CD4-positive, alpha-beta memory T cell (primary cell): Measurements from ENCODE around the gene DLG4. TPM values are rescaled to one million over a fixed set of nuclear protein-coding genes. Genes with fewer than 3 reads are reported as not detected.
A peak's percentile ranks its signal among the peaks of the same experiment; 100 is the strongest.

Source experiments
- CTCF ChIA-PET: fragments of 350-600 bp; sonication (Branson Sonifier 250); formaldehyde crosslinking; loops from one replicate; lab custom pipeline; 2021; ENCODE audit warnings: inconsistent platforms; ENCODE audit not compliant: partially characterized antibody; lab: Charles Lee
- POLR2A ChIA-PET: fragments of 350-600 bp; sonication (Branson Sonifier 250); formaldehyde crosslinking; loops from one replicate; lab custom pipeline; 2021; ENCODE audit not compliant: partially characterized antibody; lab: Charles Lee
- DNase-seq, 5 donors: peaks; one replicate each; pipeline versions ENCODE4 v3.0.0 to v3.0.0-alpha.2; 2020 to 2022; ENCODE audit warnings: mixed read lengths in 1 of 5
- H3K27ac ChIP-seq: one replicate; pipeline ENCODE4 v1.7.0; 2013; ENCODE audit warnings: low read depth, low read length
- H3K27me3 ChIP-seq: 2 replicates; pipeline ENCODE4 v1.7.0; 2013; ENCODE audit warnings: mild to moderate bottlenecking, low read length, moderate library complexity; ENCODE audit not compliant: insufficient read depth
- H3K36me3 ChIP-seq: 2 replicates; pipeline ENCODE4 v1.7.0; 2013; ENCODE audit warnings: mild to moderate bottlenecking, low read length, moderate library complexity; ENCODE audit not compliant: insufficient read depth
- H3K4me1 ChIP-seq: 2 replicates; pipeline ENCODE4 v1.7.0; 2013; ENCODE audit warnings: mild to moderate bottlenecking, low read length, moderate library complexity; ENCODE audit not compliant: insufficient read depth
- H3K4me3 ChIP-seq, 2 donors: one replicate each; pipeline ENCODE4 v1.7.0; 2013; ENCODE audit warnings: low read length in 2 of 2, mild to moderate bottlenecking in 1 of 2
- H3K9me3 ChIP-seq, 2 donors: one replicate each; pipeline ENCODE4 v1.7.0; 2013; ENCODE audit warnings: low read length in 2 of 2, control low read depth in 1 of 2; ENCODE audit not compliant: control insufficient read depth in 1 of 2
- H3K27ac Mint-ChIP-seq, 7 donors: one replicate each; pipeline ENCODE4 v1.8.0; 2020 to 2021; ENCODE audit warnings: mixed read lengths in 7 of 7, mild to moderate bottlenecking in 6 of 7, inconsistent platforms in 3 of 7, moderate library complexity in 3 of 7
- H3K27me3 Mint-ChIP-seq, 2 donors: one replicate each; pipeline ENCODE4 v1.8.0; 2020 to 2021; ENCODE audit warnings: mixed read lengths in 2 of 2
- H3K36me3 Mint-ChIP-seq, 2 donors: one replicate each; pipeline ENCODE4 v1.8.0; 2020 to 2021; ENCODE audit warnings: mixed read lengths in 2 of 2, inconsistent platforms in 1 of 2, mild to moderate bottlenecking in 1 of 2
- H3K4me1 Mint-ChIP-seq, 4 donors: one replicate each; pipeline ENCODE4 v1.8.0; 2020 to 2021; ENCODE audit warnings: mixed read lengths in 4 of 4, mild to moderate bottlenecking in 1 of 4
- H3K4me3 Mint-ChIP-seq, 8 donors: one replicate each; pipeline ENCODE4 v1.8.0; 2020 to 2021; ENCODE audit warnings: mixed read lengths in 8 of 8, mild to moderate bottlenecking in 7 of 8, moderate library complexity in 6 of 8, inconsistent platforms in 3 of 8
- H3K9me3 Mint-ChIP-seq, 8 donors: one replicate each; pipeline ENCODE4 v1.8.0; 2020 to 2021; ENCODE audit warnings: mixed read lengths in 8 of 8, mild to moderate bottlenecking in 5 of 8, inconsistent platforms in 3 of 8, moderate library complexity in 1 of 8
- intact Hi-C: fragments of 100-400 bp; cut with micrococcal nuclease; formaldehyde crosslinking; loops from one replicate; pipeline ENCODE4 v1.15.1; 2023
- microRNA-seq: library from miRNA; unstranded; fragments of <30 nt; microRNA quantifications from one replicate; pipeline ENCODE4 v1.2.0, GENCODE V29; 2021; ENCODE audit warnings: borderline replicate concordance, borderline number of aligned reads, borderline microRNAs expressed, mixed read lengths
- polyA plus RNA-seq, 2 donors: library from polyadenylated mRNA; unstranded; fragments of 300-500 nt; fragmentation: Illumina TruSeq; gene quantifications; one replicate each; pipeline ENCODE4 v1.2.3, GENCODE V29; 2021
- total RNA-seq, 2 experiments: library from RNA; stranded (reverse); gene quantifications; one replicate each; pipeline ENCODE4 v1.2.3, GENCODE V29; 2021

The DLG4 gene
- total and polyA plus RNA-seq, 4 experiments from 2014 or later = 0.44 to 7.6 (median 3.9) TPM

- Mint-ChIP-seq H3K27me3 (peaks cover 7 to 13% of the 10 kb centered on the region in 2 donors), H3K27ac (no peak overlapping the region), H3K36me3 (no peaks in the 10 kb centered on the region), H3K4me3 (no peak overlapping the region), H3K9me3 (no peaks in the 10 kb centered on the region), H3K4me1 (peaks cover 13 to 18% (median 15%) of the 10 kb centered on the region in 4 donors)
- Histone ChIP-seq H3K9me3 (no peaks in the 10 kb centered on the region), H3K27ac (no peak overlapping the region), H3K36me3 (no peaks in the 10 kb centered on the region), H3K27me3 (no peaks in the 10 kb centered on the region), H3K4me1 (peaks cover 15% of the 10 kb centered on the region), H3K4me3 (no peak overlapping the region)
- CTCF ChIA-PET = interaction anchor here (0.9 to 13.1 kb wide), 13 partner anchors 8 to 294 kb away, joined by 3 to 430 read pairs (median 4); partner anchors contain the start of genes SLC16A11 and SLC16A13
- POLR2A ChIA-PET = interaction anchor here (2.6 to 4.4 kb wide), 3 partner anchors 85 to 94 kb away, joined by 11 to 39 read pairs (median 16); partner anchors contain the start of gene SLC16A11
- intact Hi-C loops = loop anchor here (5.0 to 10.0 kb wide), 2 partner anchors 157 to 295 kb away; partner anchors contain the start of gene YBX2
- DNase-seq = no peak
Observed at GRCh38 chr17:7137171-7137943, 82.3 kb downstream of the DLG4 start.

Small RNA genes within 50 kb of the gene (microRNA-seq; reads per million reads assigned to microRNA genes)
- gene MIR324 = 583 reads per million, percentile 83 among the genes with 10 or more reads in this experiment

Other genes starting within 250 kb of the DLG4 start
Only the 30 nearest of the 33 such genes appear.
- gene RNASEK, start 207.2 kb downstream of the DLG4 start, total RNA-seq = 100 to 1,000 TPM; 166 to 179 TPM
- gene RNASEK, start 207.2 kb downstream of the DLG4 start, polyA plus RNA-seq = 100 to 1,000 TPM; 410 to 812 TPM
- not detected for gene BCL6B, start 196.8 kb downstream of the DLG4 start, total RNA-seq
- not detected for gene BCL6B, start 196.8 kb downstream of the DLG4 start, polyA plus RNA-seq
- gene SLC16A13, start 183.8 kb downstream of the DLG4 start, total RNA-seq = 10 to 100 TPM; 13.1 to 13.7 TPM
- gene SLC16A13, start 183.8 kb downstream of the DLG4 start, polyA plus RNA-seq = 1 to 10 TPM in 1 of 2 donors, under 1 TPM in 1; 0.93 to 1.8 TPM
- gene SLC16A11, start 175.7 kb downstream of the DLG4 start, total RNA-seq = 1 to 10 TPM in 1 of 2 experiments, under 1 TPM in 1; 0.89 to 1.2 TPM
- under 1 TPM; 0.50 to 0.69 TPM for gene SLC16A11, start 175.7 kb downstream of the DLG4 start, polyA plus RNA-seq
- gene CLEC10A, start 139.6 kb downstream of the DLG4 start, total RNA-seq = 1 to 10 TPM; 1.4 TPM
- not detected for gene CLEC10A, start 139.6 kb downstream of the DLG4 start, polyA plus RNA-seq
- gene ASGR2, start 105.0 kb downstream of the DLG4 start, total RNA-seq = not detected
- not detected for gene ASGR2, start 105.0 kb downstream of the DLG4 start, polyA plus RNA-seq
- not detected for gene ASGR1, start 40.5 kb downstream of the DLG4 start, total RNA-seq
- not detected for gene ASGR1, start 40.5 kb downstream of the DLG4 start, polyA plus RNA-seq
- gene ACADVL, start 102 bp upstream of the DLG4 start, total RNA-seq = 100 to 1,000 TPM; 340 to 342 TPM
- 100 to 1,000 TPM; 110 to 118 TPM for gene ACADVL, start 102 bp upstream of the DLG4 start, polyA plus RNA-seq
- 10 to 100 TPM; 75.1 to 76.8 TPM for gene DVL2, start 14.7 kb upstream of the DLG4 start, total RNA-seq
- gene DVL2, start 14.7 kb upstream of the DLG4 start, polyA plus RNA-seq = 10 to 100 TPM; 22.0 to 23.7 TPM
- gene PHF23, start 19.6 kb upstream of the DLG4 start, total RNA-seq = 10 to 100 TPM; 45.8 to 55.8 TPM
- 10 to 100 TPM; 11.4 to 29.8 TPM for gene PHF23, start 19.6 kb upstream of the DLG4 start, polyA plus RNA-seq
- 100 to 1,000 TPM; 324 to 327 TPM for gene GABARAP, start 22.6 kb upstream of the DLG4 start, total RNA-seq
- 100 to 1,000 TPM; 741 to 896 TPM for gene GABARAP, start 22.6 kb upstream of the DLG4 start, polyA plus RNA-seq
- 100 to 1,000 TPM; 145 to 157 TPM for gene CTDNEP1, start 31.9 kb upstream of the DLG4 start, total RNA-seq
- gene CTDNEP1, start 31.9 kb upstream of the DLG4 start, polyA plus RNA-seq = 10 to 100 TPM; 42.4 to 59.1 TPM
- 10 to 100 TPM; 29.8 to 30.9 TPM for gene ELP5, start 32.4 kb upstream of the DLG4 start, total RNA-seq
- gene ELP5, start 32.4 kb upstream of the DLG4 start, polyA plus RNA-seq = 10 to 100 TPM; 68.0 to 71.3 TPM
- 1 to 10 TPM in 1 of 2 experiments, under 1 TPM in 1; 0.39 to 1.0 TPM for gene CLDN7, start 42.6 kb upstream of the DLG4 start, total RNA-seq
- 1 to 10 TPM; 1.0 to 3.1 TPM for gene CLDN7, start 42.6 kb upstream of the DLG4 start, polyA plus RNA-seq
- not detected for gene SLC2A4, start 61.9 kb upstream of the DLG4 start, total RNA-seq
- not detected for gene SLC2A4, start 61.9 kb upstream of the DLG4 start, polyA plus RNA-seq
- under 1 TPM; 0.26 to 0.39 TPM for gene YBX2, start 74.8 kb upstream of the DLG4 start, total RNA-seq
- gene YBX2, start 74.8 kb upstream of the DLG4 start, polyA plus RNA-seq = not detected
- 100 to 1,000 TPM; 240 to 244 TPM for gene EIF5A, start 87.8 kb upstream of the DLG4 start, total RNA-seq
- gene EIF5A, start 87.8 kb upstream of the DLG4 start, polyA plus RNA-seq = 100 to 1,000 TPM; 230 to 850 TPM
- gene GPS2, start 95.5 kb upstream of the DLG4 start, total RNA-seq = 100 to 1,000 TPM; 127 to 132 TPM
- 100 to 1,000 TPM; 101 to 120 TPM for gene GPS2, start 95.5 kb upstream of the DLG4 start, polyA plus RNA-seq
- 10 to 100 TPM; 73.8 to 81.6 TPM for gene NEURL4, start 109.5 kb upstream of the DLG4 start, total RNA-seq
- 1 to 10 TPM in 1 of 2 donors, under 1 TPM in 1; 0.97 to 2.4 TPM for gene NEURL4, start 109.5 kb upstream of the DLG4 start, polyA plus RNA-seq
- gene ACAP1, start 116.7 kb upstream of the DLG4 start, total RNA-seq = 100 to 1,000 TPM; 507 to 516 TPM
- gene ACAP1, start 116.7 kb upstream of the DLG4 start, polyA plus RNA-seq = 100 to 1,000 TPM; 261 to 264 TPM
- gene KCTD11, start 132.3 kb upstream of the DLG4 start, total RNA-seq = 1 to 10 TPM; 3.5 to 4.3 TPM
- gene KCTD11, start 132.3 kb upstream of the DLG4 start, polyA plus RNA-seq = 1 to 10 TPM in 1 of 2 donors, under 1 TPM in 1; 0.33 to 1.8 TPM
- not detected for gene TMEM95, start 135.3 kb upstream of the DLG4 start, total RNA-seq
- not detected for gene TMEM95, start 135.3 kb upstream of the DLG4 start, polyA plus RNA-seq
- 10 to 100 TPM; 13.8 to 15.9 TPM for gene TNK1, start 161.3 kb upstream of the DLG4 start, total RNA-seq
- gene TNK1, start 161.3 kb upstream of the DLG4 start, polyA plus RNA-seq = 1 to 10 TPM; 1.7 to 2.1 TPM
- gene PLSCR3, start 174.7 kb upstream of the DLG4 start, total RNA-seq = 10 to 100 TPM; 90.3 to 91.9 TPM
- gene PLSCR3, start 174.7 kb upstream of the DLG4 start, polyA plus RNA-seq = 100 to 1,000 TPM; 174 to 242 TPM
- 10 to 100 TPM; 35.4 to 38.3 TPM for gene TMEM256, start 184.3 kb upstream of the DLG4 start, total RNA-seq
- gene TMEM256, start 184.3 kb upstream of the DLG4 start, polyA plus RNA-seq = 10 to 100 TPM; 49.9 to 51.1 TPM
- gene NLGN2, start 188.0 kb upstream of the DLG4 start, total RNA-seq = 1 to 10 TPM; 8.8 to 9.8 TPM
- under 1 TPM in 1 of 2 donors, not detected in 1; 0.08 TPM for gene NLGN2, start 188.0 kb upstream of the DLG4 start, polyA plus RNA-seq
- gene SPEM1, start 200.5 kb upstream of the DLG4 start, total RNA-seq = not detected
- gene SPEM1, start 200.5 kb upstream of the DLG4 start, polyA plus RNA-seq = not detected
- not detected for gene SPEM2, start 205.8 kb upstream of the DLG4 start, total RNA-seq
- not detected for gene SPEM2, start 205.8 kb upstream of the DLG4 start, polyA plus RNA-seq
- gene SPEM3, start 209.0 kb upstream of the DLG4 start, total RNA-seq = not detected
- gene SPEM3, start 209.0 kb upstream of the DLG4 start, polyA plus RNA-seq = not detected
- gene TMEM102, start 215.6 kb upstream of the DLG4 start, total RNA-seq = 10 to 100 TPM; 20.8 to 21.8 TPM
- gene TMEM102, start 215.6 kb upstream of the DLG4 start, polyA plus RNA-seq = 10 to 100 TPM; 14.6 to 29.2 TPM